Measurements from ENCODE around the gene PEX1. TPM values are rescaled to one million over a fixed set of nuclear protein-coding genes. Genes with fewer than 3 reads are reported as not detected.
A peak's percentile ranks its signal among the peaks of the same experiment; 100 is the strongest.
"Not testable (repeated sequence)": the region's sequence is repeated elsewhere in the genome, so short reads cannot be mapped to it uniquely, and the experiment has no call there.

PEX1 gene
- polyA plus RNA-seq, 3 donors = 33.1 to 37.8 (median 34.0) TPM

DNA sequence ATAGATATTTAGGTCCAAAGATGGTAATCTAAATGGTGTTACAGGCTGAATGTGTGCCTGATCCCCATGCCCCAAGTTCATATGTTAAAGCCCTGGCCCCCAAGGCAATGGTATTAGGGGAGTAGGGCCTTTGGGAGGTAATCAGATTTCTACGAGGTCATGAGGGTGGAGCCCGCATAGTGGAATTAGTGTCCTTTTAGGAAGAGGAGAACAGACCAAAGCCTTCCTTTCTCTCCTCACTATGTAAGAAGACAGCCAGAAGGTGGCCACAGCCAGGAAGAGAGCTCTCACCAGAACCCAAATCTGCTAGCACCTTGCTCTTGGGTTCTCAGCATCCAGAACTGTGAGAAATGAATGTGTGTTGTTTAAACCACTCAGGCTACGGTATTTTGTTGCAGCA lies 65.8 kb downstream of the PEX1 start:
- no peak for DNase-seq (ENCODE audit: low read depth in 3 of 3, low spot score in 2 of 3)

DNA sequence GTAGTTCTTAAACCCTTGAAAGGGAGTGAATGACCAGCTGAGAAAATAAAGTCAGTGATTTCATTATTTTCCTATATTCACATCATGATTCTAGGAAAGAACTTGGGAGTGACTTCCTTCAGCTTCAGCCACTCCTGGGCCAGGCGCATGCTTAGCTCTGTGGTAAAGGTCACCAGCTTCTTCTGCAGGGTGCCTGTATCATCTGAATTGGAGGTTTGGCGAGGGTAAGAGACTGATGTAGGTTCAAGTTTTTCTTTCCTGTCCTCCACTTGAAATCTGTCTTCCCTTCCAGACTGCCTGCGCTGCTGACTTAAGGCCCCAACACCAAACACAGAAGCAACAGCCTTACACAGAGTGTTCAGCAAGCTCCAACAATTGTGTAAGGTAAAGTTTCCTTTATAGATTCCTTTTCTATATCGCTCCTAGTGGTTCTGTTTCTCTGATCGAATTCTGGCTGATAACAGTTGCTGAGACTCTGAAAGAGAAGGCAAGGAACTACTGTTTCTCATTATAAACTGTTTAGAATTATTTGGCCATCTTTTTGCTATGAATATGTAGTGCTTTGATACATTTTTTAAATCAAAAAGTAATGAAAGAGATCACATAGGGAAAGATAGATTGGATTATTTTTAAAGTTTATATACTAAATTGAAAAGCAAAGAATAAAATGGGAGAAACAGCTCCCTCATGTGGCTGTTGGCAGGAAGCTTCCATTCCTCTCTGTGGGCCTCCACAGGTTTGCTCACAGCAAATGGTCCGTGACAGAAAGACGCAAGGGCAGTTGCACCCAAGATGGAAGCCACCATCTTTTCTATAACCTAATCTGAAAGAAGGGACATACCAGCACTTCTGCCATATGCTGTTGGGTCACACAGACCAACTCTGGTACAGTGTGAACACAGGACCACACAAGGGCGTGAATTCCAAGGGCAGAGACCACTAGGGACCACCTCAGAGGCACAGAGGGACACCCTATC lies 67.0 kb downstream of the PEX1 start:
- no peak for DNase-seq (ENCODE audit: low read depth in 3 of 3, low spot score in 2 of 3)

DNA sequence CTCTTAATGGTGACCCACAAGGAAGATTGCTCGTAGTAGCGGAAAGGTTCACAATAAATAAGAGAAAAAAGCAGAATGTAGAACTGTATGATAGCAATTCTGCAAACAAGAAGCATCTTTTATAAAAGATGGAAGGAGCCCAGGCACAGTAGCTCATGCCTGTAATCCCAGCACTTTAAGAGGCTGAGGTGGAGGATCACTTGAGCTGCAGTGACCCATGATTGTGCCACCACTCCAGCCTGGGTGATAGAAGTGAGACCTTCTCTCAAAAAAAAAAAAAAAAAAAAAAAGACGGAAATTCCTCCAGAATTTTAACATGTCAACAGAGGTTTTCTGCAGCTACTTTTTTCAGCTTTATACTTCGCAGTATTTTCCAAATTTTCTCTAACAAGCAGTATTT lies 67.8 kb downstream of the PEX1 start:
- DNase-seq (ENCODE audit: low read depth in 3 of 3, low spot score in 2 of 3) = no peak

GRCh38 chr7:92460109-92460508 lies 68.2 kb downstream of the PEX1 start:
- no peak for DNase-seq (ENCODE audit: low read depth in 3 of 3, low spot score in 2 of 3)

- DNase-seq (ENCODE audit: low read depth in 3 of 3, low spot score in 2 of 3) = no peak
Observed at GRCh38 chr7:92456236-92456635, 72.1 kb downstream of the PEX1 start.

DNA sequence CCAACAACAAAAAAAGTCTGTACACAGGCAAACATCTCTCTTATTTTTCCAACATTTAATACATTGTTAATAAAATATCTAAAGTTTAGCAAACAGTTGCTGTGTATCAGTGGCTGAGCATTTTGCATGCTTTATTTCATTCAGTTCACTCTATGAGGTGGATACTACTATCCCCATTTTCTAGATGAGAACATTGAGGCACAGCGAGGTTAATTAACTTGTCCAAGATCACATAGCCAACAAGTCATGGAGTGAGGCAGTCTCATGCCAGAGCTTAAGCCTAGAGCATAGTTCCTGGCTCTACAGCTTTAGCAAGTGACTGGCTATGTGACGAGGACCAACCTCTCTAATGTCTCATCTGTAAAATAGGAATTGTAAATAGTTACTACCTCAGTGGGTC lies 76.7 kb downstream of the PEX1 start:
- DNase-seq (ENCODE audit: low read depth in 3 of 3, low spot score in 2 of 3) = no peak

GRCh38 chr7:92448205-92448747 lies 80.0 kb downstream of the PEX1 start:
- peak; percentile 37 to 53 (median 40) for DNase-seq (ENCODE audit: low read depth in 3 of 3, low spot score in 2 of 3)

GRCh38 chr7:92447345-92448204 lies 80.7 kb downstream of the PEX1 start, which contains the start of gene GATAD1:
Gene GATAD1 (plus strand): TSS chr7:92447482. CDS start chr7:92447730, 248 bp downstream.
- DNase-seq (ENCODE audit: low read depth in 3 of 3, low spot score in 2 of 3) = peak; percentile 75 to 87 (median 78)

- DNase-seq (ENCODE audit: low read depth in 3 of 3, low spot score in 2 of 3) = no peak
Observed at GRCh38 chr7:92446869-92447344, 81.4 kb downstream of the PEX1 start.

GRCh38 chr7:92442720-92443119 lies 85.6 kb downstream of the PEX1 start:
- DNase-seq (ENCODE audit: low read depth in 3 of 3, low spot score in 2 of 3) = not testable (repeated sequence)

GRCh38 chr7:92437956-92438491 lies 90.3 kb downstream of the PEX1 start:
- no peak for DNase-seq (ENCODE audit: low read depth in 3 of 3, low spot score in 2 of 3)

Other genes with a start within 250 kb of the PEX1 start
- gene GATAD1, start 81.0 kb downstream of the PEX1 start, polyA plus RNA-seq (ENCODE audit: insufficient read length in 3 of 3) = 10 to 100 TPM; 32.3 to 36.3 (median 34.5) TPM
- gene ERVW-1, start 50.6 kb downstream of the PEX1 start, polyA plus RNA-seq (ENCODE audit: insufficient read length in 3 of 3) = under 1 TPM; 0.55 to 0.74 (median 0.58) TPM
- gene RBM48, start 275 bp upstream of the PEX1 start, polyA plus RNA-seq (ENCODE audit: insufficient read length in 3 of 3) = 10 to 100 TPM; 17.9 to 20.1 (median 18.1) TPM
- 10 to 100 TPM; 45.1 to 54.2 (median 46.2) TPM for gene FAM133B, start 61.9 kb upstream of the PEX1 start, polyA plus RNA-seq (ENCODE audit: insufficient read length in 3 of 3)